ENCODE data around the gene CLDN25.
"Not testable (repeated sequence)": the region's sequence is repeated elsewhere in the genome, so short reads cannot be mapped to it uniquely, and the experiment has no call there.

CLDN25 gene

GRCh38 chr11:113779496-113779895 lies at the start of gene CLDN25:
CLDN25 (plus strand) TSS chr11:113779796; CDS start chr11:113779796, 0 bp downstream.
- no peak for DNase-seq (ENCODE audit: low spot score)

GRCh38 chr11:113730887-113731726 lies 48.5 kb upstream of the CLDN25 start:
- peak; percentile 82 for DNase-seq (ENCODE audit: low spot score)

GRCh38 chr11:113732092-113732491 lies 47.5 kb upstream of the CLDN25 start:
- DNase-seq (ENCODE audit: low spot score), result no peak

GRCh38 chr11:113736323-113736722 lies 43.3 kb upstream of the CLDN25 start:
- DNase-seq (ENCODE audit: low spot score), result no peak

GRCh38 chr11:113752932-113753331 lies 26.7 kb upstream of the CLDN25 start:
- no peak for DNase-seq (ENCODE audit: low spot score)

- no peak for DNase-seq (ENCODE audit: low spot score)
These were observed 19.4 kb upstream of the CLDN25 start for GRCh38 chr11:113760241-113760640.

GRCh38 chr11:113763040-113763439 lies 16.6 kb upstream of the CLDN25 start:
- DNase-seq (ENCODE audit: low spot score), result not testable (repeated sequence)

- DNase-seq (ENCODE audit: low spot score), result no peak
These were observed 14.9 kb upstream of the CLDN25 start for GRCh38 chr11:113764527-113765219.

- no peak for DNase-seq (ENCODE audit: low spot score)
These were observed 7.6 kb upstream of the CLDN25 start for GRCh38 chr11:113771964-113772363.

GRCh38 chr11:113773092-113773415 lies 6.5 kb upstream of the CLDN25 start:
- DNase-seq (ENCODE audit: low spot score), result no peak

- DNase-seq (ENCODE audit: low spot score), result peak; percentile 95
These were observed 6.0 kb upstream of the CLDN25 start, which contains the start of gene ZW10 for GRCh38 chr11:113773416-113774173. ZW10 (minus strand) TSS chr11:113773692; CDS start chr11:113773666, 26 bp downstream.

- DNase-seq (ENCODE audit: low spot score), result no peak
These were observed 5.5 kb upstream of the CLDN25 start for GRCh38 chr11:113774174-113774503.

GRCh38 chr11:113778111-113778910 lies 1.3 kb upstream of the CLDN25 start:
- peak; percentile 81 for DNase-seq (ENCODE audit: low spot score)

GRCh38 chr11:113781682-113782081 lies 2.1 kb downstream of the CLDN25 start:
- no peak for DNase-seq (ENCODE audit: low spot score)

- DNase-seq (ENCODE audit: low spot score), result no peak
These were observed 2.5 kb downstream of the CLDN25 start for GRCh38 chr11:113782134-113782533.

- DNase-seq (ENCODE audit: low spot score), result not testable (repeated sequence)
These were observed 9.4 kb downstream of the CLDN25 start for GRCh38 chr11:113789016-113789415.

GRCh38 chr11:113789675-113790320 lies 10.2 kb downstream of the CLDN25 start:
- DNase-seq (ENCODE audit: low spot score), result no peak

GRCh38 chr11:113796663-113797259 lies 17.2 kb downstream of the CLDN25 start:
- peak; percentile 72 for DNase-seq (ENCODE audit: low spot score)

- no peak for DNase-seq (ENCODE audit: low spot score)
These were observed 23.0 kb downstream of the CLDN25 start for GRCh38 chr11:113802621-113803020.

- DNase-seq (ENCODE audit: low spot score), result no peak
These were observed 26.0 kb downstream of the CLDN25 start for GRCh38 chr11:113805640-113806039.

GRCh38 chr11:113806406-113806805 lies 26.8 kb downstream of the CLDN25 start:
- DNase-seq (ENCODE audit: low spot score), result no peak

Data from globus pallidus (tissue), 1 donor.